ENCODE data around the gene THSD7B. TPM values are rescaled to one million over a fixed set of nuclear protein-coding genes. Genes with fewer than 3 reads are reported as not detected.
A peak's percentile ranks its signal among the peaks of the same experiment; 100 is the strongest.

Gene THSD7B
- total and polyA plus RNA-seq, 2 experiments from 2014 or later, result 0.11 TPM; not detected in 1

DNA sequence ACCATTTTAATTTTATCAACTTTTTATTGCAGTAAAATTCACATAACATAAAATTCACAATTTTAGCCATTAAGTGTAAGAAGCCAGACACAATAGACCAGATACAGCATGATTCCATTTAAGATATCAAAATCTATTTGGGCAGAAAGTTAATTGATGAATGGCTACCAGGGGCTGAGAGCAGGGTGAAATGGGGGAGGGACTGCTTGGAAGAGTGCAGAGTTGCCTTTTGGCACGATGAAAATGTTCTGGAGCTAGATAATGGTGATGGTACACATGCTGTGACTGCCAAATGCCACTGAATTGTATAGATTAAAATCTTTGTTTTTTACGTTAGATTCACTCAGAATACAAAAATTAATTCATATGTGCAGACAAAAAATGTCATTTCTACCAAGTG, 909.6 kb downstream of the THSD7B start:
- no peaks in the 10 kb centered on the region for H3K79me2 ChIP-seq (ENCODE audit: insufficient read depth)
- no peaks in the 10 kb centered on the region for H3K9me2 ChIP-seq (ENCODE audit: insufficient read depth)
- in situ Hi-C loops (cut with MboI), result no loop called here
- H3K27me3 ChIP-seq (replicated peaks; ENCODE audit: insufficient read depth), result no peaks in the 10 kb centered on the region
- H3F3A ChIP-seq (ENCODE audit: insufficient read depth), result no peaks in the 10 kb centered on the region
- WGBS, 2 experiments (ENCODE audit: low coverage in 1 of 2, low lambda C conversion rate in 2 of 2, missing lambda C conversion rate in 2 of 2), result 15 to 16% methylated on average over 2 of the region's 2 CpGs
- no peaks in the 10 kb centered on the region for H4K20me1 ChIP-seq (ENCODE audit: insufficient read depth)
- H3K9me3 ChIP-seq (ENCODE audit: low read depth), result no peaks in the 10 kb centered on the region
- no peak overlapping the region for H3K4me2 ChIP-seq (ENCODE audit: unreplicated experiment)
- no peaks in the 10 kb centered on the region for H3K4me1 ChIP-seq (ENCODE audit: insufficient read depth)
- no peak overlapping the region for H2AFZ ChIP-seq
- H3K36me3 ChIP-seq (ENCODE audit: low read depth), result no peaks in the 10 kb centered on the region
- TF ChIP-seq EZH2phosphoT487 (IDR thresholded peaks at IDR 0.05; ENCODE audit: insufficient read depth, low read depth), result no peak
- no peak for TF ChIP-seq EZH2 (IDR thresholded peaks at IDR 0.05; ENCODE audit: insufficient read depth, poor library complexity, severe bottlenecking)
- H3K9ac ChIP-seq, result no peak overlapping the region
- no peak overlapping the region for H3K27ac ChIP-seq
- H3K4me3 ChIP-seq, result no peak overlapping the region
- DNase-seq, result no peak

- H3K4me3 ChIP-seq, result no peak overlapping the region
- no peaks in the 10 kb centered on the region for H3K9me3 ChIP-seq (ENCODE audit: low read depth)
- no peaks in the 10 kb centered on the region for H3K79me2 ChIP-seq (ENCODE audit: insufficient read depth)
- in situ Hi-C loops (cut with MboI), result no loop called here
- no peaks in the 10 kb centered on the region for H4K20me1 ChIP-seq (ENCODE audit: insufficient read depth)
- no peaks in the 10 kb centered on the region for H3F3A ChIP-seq (ENCODE audit: insufficient read depth)
- H3K4me2 ChIP-seq (ENCODE audit: unreplicated experiment), result no peak overlapping the region
- H2AFZ ChIP-seq, result no peak overlapping the region
- H3K27me3 ChIP-seq (replicated peaks; ENCODE audit: insufficient read depth), result no peaks in the 10 kb centered on the region
- no peak overlapping the region for H3K9ac ChIP-seq
- no peaks in the 10 kb centered on the region for H3K4me1 ChIP-seq (ENCODE audit: insufficient read depth)
- H3K36me3 ChIP-seq (ENCODE audit: low read depth), result no peaks in the 10 kb centered on the region
- H3K9me2 ChIP-seq (ENCODE audit: insufficient read depth), result no peaks in the 10 kb centered on the region
- DNase-seq, result no peak
- TF ChIP-seq EZH2phosphoT487 (IDR thresholded peaks at IDR 0.05; ENCODE audit: insufficient read depth, low read depth) (no peak), EZH2 (IDR thresholded peaks at IDR 0.05; ENCODE audit: insufficient read depth, poor library complexity, severe bottlenecking) (no peak)
- H3K27ac ChIP-seq, result no peak overlapping the region
- WGBS, 2 experiments (ENCODE audit: low coverage in 1 of 2, low lambda C conversion rate in 2 of 2, missing lambda C conversion rate in 2 of 2), result 22 to 24% methylated on average over 4 of the region's 4 CpGs
Measured at GRCh38 chr2:137675584-137676327, 910.4 kb downstream of the THSD7B start.

GRCh38 chr2:137676346-137676745, 911.0 kb downstream of the THSD7B start:
- Histone ChIP-seq H3K27ac (no peak overlapping the region), H3K79me2 (ENCODE audit: insufficient read depth) (no peaks in the 10 kb centered on the region), H3K9me3 (ENCODE audit: low read depth) (no peaks in the 10 kb centered on the region), H3K4me2 (ENCODE audit: unreplicated experiment) (no peak overlapping the region), H3K4me1 (ENCODE audit: insufficient read depth) (no peaks in the 10 kb centered on the region), H3K36me3 (ENCODE audit: low read depth) (no peaks in the 10 kb centered on the region), H4K20me1 (ENCODE audit: insufficient read depth) (no peaks in the 10 kb centered on the region), H3K27me3 (replicated peaks; ENCODE audit: insufficient read depth) (no peaks in the 10 kb centered on the region), H3K4me3 (no peak overlapping the region), H3K9me2 (ENCODE audit: insufficient read depth) (no peaks in the 10 kb centered on the region), H3K9ac (no peak overlapping the region), H2AFZ (no peak overlapping the region), H3F3A (ENCODE audit: insufficient read depth) (no peaks in the 10 kb centered on the region)
- DNase-seq, result no peak
- TF ChIP-seq EZH2 (IDR thresholded peaks at IDR 0.05; ENCODE audit: insufficient read depth, poor library complexity, severe bottlenecking) (no peak), EZH2phosphoT487 (IDR thresholded peaks at IDR 0.05; ENCODE audit: insufficient read depth, low read depth) (no peak)
- 33 to 45% methylated on average over 3 of the region's 3 CpGs for WGBS, 2 experiments (ENCODE audit: low coverage in 1 of 2, low lambda C conversion rate in 2 of 2, missing lambda C conversion rate in 2 of 2)
- in situ Hi-C loops (cut with MboI), result no loop called here

- no peak overlapping the region for H3K4me3 ChIP-seq
- in situ Hi-C loops (cut with MboI), result no loop called here
Measured at GRCh38 chr2:137677466-137677865, 912.1 kb downstream of the THSD7B start.

More at GRCh38 chr2:137677466-137677865, 912.1 kb downstream of the THSD7B start:
- no peak for TF ChIP-seq EZH2 (IDR thresholded peaks at IDR 0.05; ENCODE audit: insufficient read depth, poor library complexity, severe bottlenecking)
- no peak for TF ChIP-seq EZH2phosphoT487 (IDR thresholded peaks at IDR 0.05; ENCODE audit: insufficient read depth, low read depth)
- no peaks in the 10 kb centered on the region for H3K9me3 ChIP-seq (ENCODE audit: low read depth)
- H3K9ac ChIP-seq, result no peak overlapping the region
- H2AFZ ChIP-seq, result no peak overlapping the region
- no peaks in the 10 kb centered on the region for H3K36me3 ChIP-seq (ENCODE audit: low read depth)
- WGBS, 2 experiments (ENCODE audit: low coverage in 1 of 2, low lambda C conversion rate in 2 of 2, missing lambda C conversion rate in 2 of 2), result 13 to 28% methylated on average over 1 of the region's 1 CpG
- H3K27me3 ChIP-seq (replicated peaks; ENCODE audit: insufficient read depth), result no peaks in the 10 kb centered on the region
- peak; percentile 8 for DNase-seq
- H3K4me2 ChIP-seq (ENCODE audit: unreplicated experiment), result no peak overlapping the region
- H3K4me1 ChIP-seq (ENCODE audit: insufficient read depth), result no peaks in the 10 kb centered on the region
- H4K20me1 ChIP-seq (ENCODE audit: insufficient read depth), result no peaks in the 10 kb centered on the region
- no peaks in the 10 kb centered on the region for H3F3A ChIP-seq (ENCODE audit: insufficient read depth)
- H3K79me2 ChIP-seq (ENCODE audit: insufficient read depth), result no peaks in the 10 kb centered on the region
- H3K27ac ChIP-seq, result no peak overlapping the region
- no peaks in the 10 kb centered on the region for H3K9me2 ChIP-seq (ENCODE audit: insufficient read depth)
